Lung (tissue), 12 donors: ENCODE measurements around the gene SLC17A4. TPM values are rescaled to one million over a fixed set of nuclear protein-coding genes. Genes with fewer than 3 reads are reported as not detected.

Experiments
- ATAC-seq: fragments of 200-7000 bp; cut with Tn5 transposase; one replicate; pipeline ENCODE4 v1.9.1; 2020; ENCODE audit warnings: moderate number of reproducible peaks; ENCODE audit not compliant: insufficient read depth, low FRiP score
- DNase-seq, 3 donors: peaks; one replicate each; pipeline ENCODE4 v3.0.0-alpha.2; 2013 to 2017
- H3K27ac ChIP-seq, 2 donors: one replicate each; pipeline ENCODE4 v1.5.1; 2013; ENCODE audit warnings: mild to moderate bottlenecking in 2 of 2, moderate library complexity in 2 of 2, control low read depth in 1 of 2, inconsistent platforms in 1 of 2, low read depth in 1 of 2, low read length in 1 of 2
- H3K27me3 ChIP-seq, 3 donors: one replicate each; pipeline ENCODE4 v1.5.1; 2013; ENCODE audit warnings: low read length in 2 of 3; ENCODE audit not compliant: control insufficient read depth in 3 of 3, insufficient read depth in 3 of 3
- H3K36me3 ChIP-seq, 4 donors: one replicate each; pipeline ENCODE4 v1.5.1; 2013; ENCODE audit warnings: low read length in 4 of 4, mild to moderate bottlenecking in 1 of 4, moderate library complexity in 1 of 4; ENCODE audit not compliant: control insufficient read depth in 4 of 4, insufficient read depth in 4 of 4
- H3K4me1 ChIP-seq, 5 donors: one replicate each; pipeline ENCODE4 v1.5.1; 2013; ENCODE audit warnings: low read length in 5 of 5, mild to moderate bottlenecking in 2 of 5, moderate library complexity in 1 of 5; ENCODE audit not compliant: control insufficient read depth in 5 of 5, insufficient read depth in 5 of 5
- H3K4me3 ChIP-seq: one replicate; pipeline ENCODE4 v1.5.1; 2013; ENCODE audit warnings: mild to moderate bottlenecking, control low read depth, moderate library complexity
- H3K9ac ChIP-seq, 2 donors: one replicate each; pipeline ENCODE4 v1.5.1; 2013; ENCODE audit warnings: low read length in 2 of 2, control low read depth in 1 of 2; ENCODE audit not compliant: insufficient read depth in 1 of 2
- H3K9me3 ChIP-seq, 4 donors: one replicate each; pipeline ENCODE4 v1.5.1; 2013; ENCODE audit warnings: low read length in 3 of 4, mild to moderate bottlenecking in 1 of 4, moderate library complexity in 1 of 4; ENCODE audit not compliant: control insufficient read depth in 4 of 4, insufficient read depth in 3 of 4
- WGBS, 2 donors: extraction: QIAGEN DNeasy Blood & Tissue Kit; methylation state at CpG; one replicate each; pipeline ENCODE4 v1.1.7; 2013; 5-methylcytosine and 5-hydroxymethylcytosine counted together
- polyA plus RNA-seq, 2 donors: library from polyadenylated mRNA; stranded (reverse); fragments of 200-250 nt; gene quantifications; one replicate each; pipeline ENCODE4 v1.2.1, GENCODE V29; 2013
- total RNA-seq, 2 donors: library from RNA; depleted of rRNA in 1 of 2; stranded (reverse); fragments of >200 nt in 1 of 2; gene quantifications; one replicate each; pipeline ENCODE4 v1.2.1, GENCODE V29; 2014 to 2021
- TF ChIP-seq, protein P1 (sequence below): IDR thresholded peaks from 2 replicates; pipeline ENCODE4 v1.5.1; 2012; ENCODE audit warnings: mild to moderate bottlenecking; ENCODE audit errors: control extremely low read depth, extremely low read depth
- donor health status: control.
- donor health status: control.
- donor health status: Bipolar disorder and iron deficiency.
- donor health status: healthy.
- donor health status: DM: yes; HTN: yes; CAD: no.

SLC17A4 gene
- total and polyA plus RNA-seq, 4 donors: not detected

DNA sequence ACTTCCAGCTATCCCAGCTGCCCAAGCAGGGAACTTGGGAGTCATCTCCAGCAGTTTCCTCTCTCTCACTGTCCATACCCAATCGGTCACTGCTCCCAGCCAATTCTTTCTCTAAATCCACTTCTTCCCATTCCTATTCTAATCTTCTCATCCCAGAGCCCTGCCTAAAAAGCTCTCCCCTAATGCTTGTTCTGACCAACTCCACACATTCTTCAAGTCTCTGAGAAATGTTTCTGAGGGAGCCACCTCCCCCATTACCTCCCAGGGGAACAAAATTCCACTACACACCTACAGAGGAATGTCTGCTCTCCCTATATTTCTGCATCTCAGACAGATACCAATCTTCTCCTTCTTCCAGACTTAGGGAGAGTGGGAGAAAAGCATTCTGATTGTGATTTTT, 14.0 kb downstream of the SLC17A4 start:
- 82 to 84% methylated on average over 1 of the region's 1 CpG for WGBS, 2 donors
- TF ChIP-seq, protein P1, sequence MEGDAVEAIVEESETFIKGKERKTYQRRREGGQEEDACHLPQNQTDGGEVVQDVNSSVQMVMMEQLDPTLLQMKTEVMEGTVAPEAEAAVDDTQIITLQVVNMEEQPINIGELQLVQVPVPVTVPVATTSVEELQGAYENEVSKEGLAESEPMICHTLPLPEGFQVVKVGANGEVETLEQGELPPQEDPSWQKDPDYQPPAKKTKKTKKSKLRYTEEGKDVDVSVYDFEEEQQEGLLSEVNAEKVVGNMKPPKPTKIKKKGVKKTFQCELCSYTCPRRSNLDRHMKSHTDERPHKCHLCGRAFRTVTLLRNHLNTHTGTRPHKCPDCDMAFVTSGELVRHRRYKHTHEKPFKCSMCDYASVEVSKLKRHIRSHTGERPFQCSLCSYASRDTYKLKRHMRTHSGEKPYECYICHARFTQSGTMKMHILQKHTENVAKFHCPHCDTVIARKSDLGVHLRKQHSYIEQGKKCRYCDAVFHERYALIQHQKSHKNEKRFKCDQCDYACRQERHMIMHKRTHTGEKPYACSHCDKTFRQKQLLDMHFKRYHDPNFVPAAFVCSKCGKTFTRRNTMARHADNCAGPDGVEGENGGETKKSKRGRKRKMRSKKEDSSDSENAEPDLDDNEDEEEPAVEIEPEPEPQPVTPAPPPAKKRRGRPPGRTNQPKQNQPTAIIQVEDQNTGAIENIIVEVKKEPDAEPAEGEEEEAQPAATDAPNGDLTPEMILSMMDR: no peak
- ATAC-seq: no peak

DNA sequence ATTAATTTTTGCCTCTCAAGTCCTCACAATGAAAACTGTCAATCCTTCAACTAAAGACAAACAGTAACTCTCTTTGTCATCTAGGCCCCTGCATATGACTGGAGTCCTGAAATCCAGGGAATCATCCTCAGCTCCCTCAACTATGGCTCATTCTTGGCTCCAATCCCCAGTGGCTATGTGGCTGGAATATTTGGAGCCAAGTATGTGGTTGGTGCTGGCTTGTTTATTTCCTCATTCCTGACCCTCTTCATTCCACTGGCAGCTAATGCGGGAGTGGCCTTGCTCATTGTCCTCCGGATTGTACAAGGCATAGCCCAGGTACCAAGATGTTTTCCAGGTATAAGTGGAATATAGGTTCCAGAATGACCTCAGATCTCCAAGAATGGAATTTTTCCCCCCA, 15.4 kb downstream of the SLC17A4 start:
- Histone ChIP-seq H3K9ac (no peak overlapping the region), H3K9me3 (no peaks in the 10 kb centered on the region), H3K4me3 (no peak overlapping the region), H3K27ac (no peak overlapping the region), H3K4me1 (no peaks in the 10 kb centered on the region), H3K36me3 (no peaks in the 10 kb centered on the region), H3K27me3 (no peaks in the 10 kb centered on the region)
- 63 to 79% methylated on average over 2 of the region's 2 CpGs for WGBS, 2 donors
- ATAC-seq (no peak), DNase-seq (no peak)
- TF ChIP-seq, protein P1: no peak

More for the DNA sequence above, 14.0 kb downstream of the SLC17A4 start:
- no peak for DNase-seq
- Histone ChIP-seq H3K27ac (no peak overlapping the region), H3K4me3 (no peak overlapping the region), H3K9me3 (no peaks in the 10 kb centered on the region), H3K27me3 (no peaks in the 10 kb centered on the region), H3K9ac (no peak overlapping the region), H3K36me3 (no peaks in the 10 kb centered on the region), H3K4me1 (no peaks in the 10 kb centered on the region)

DNA sequence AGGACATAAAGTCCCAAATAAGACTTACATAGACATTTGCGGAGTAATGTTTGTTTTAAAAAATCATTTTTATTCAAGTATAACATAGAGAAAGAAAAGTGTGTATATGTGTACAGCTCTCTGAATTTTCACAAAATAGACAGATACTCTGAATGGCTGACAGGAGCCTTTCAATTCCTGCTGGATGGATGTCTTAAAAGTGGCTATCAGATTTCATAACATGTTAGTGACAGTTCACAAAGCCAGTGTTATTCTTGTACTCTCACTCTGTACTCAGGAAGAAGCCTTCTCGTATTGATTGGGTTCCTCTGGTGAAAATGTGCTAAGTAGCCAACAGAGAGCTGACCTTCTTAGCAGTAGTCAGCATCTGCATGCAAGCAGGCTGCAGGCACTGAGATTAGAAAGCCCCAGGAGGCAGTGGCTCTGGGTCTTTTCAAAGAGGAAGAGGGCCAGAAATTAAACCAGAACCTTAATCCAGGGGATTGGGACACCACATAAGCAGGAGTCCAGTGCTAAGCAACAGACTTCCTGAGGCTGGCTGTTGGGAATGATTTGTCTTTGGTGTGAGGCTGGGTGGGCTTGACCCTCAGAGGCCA, 19.7 kb downstream of the SLC17A4 start:
- no peak overlapping the region for H3K9ac ChIP-seq
- ATAC-seq (no peak), DNase-seq (no peak)
- no peaks in the 10 kb centered on the region for H3K27me3 ChIP-seq
- 68 to 73% methylated on average over 2 of the region's 2 CpGs for WGBS, 2 donors
- no peak overlapping the region for H3K27ac ChIP-seq
- H3K4me3 ChIP-seq: no peak overlapping the region
- H3K36me3 ChIP-seq: no peaks in the 10 kb centered on the region
- H3K4me1 ChIP-seq: no peaks in the 10 kb centered on the region
- TF ChIP-seq, protein P1: no peak
- H3K9me3 ChIP-seq: no peaks in the 10 kb centered on the region

DNA sequence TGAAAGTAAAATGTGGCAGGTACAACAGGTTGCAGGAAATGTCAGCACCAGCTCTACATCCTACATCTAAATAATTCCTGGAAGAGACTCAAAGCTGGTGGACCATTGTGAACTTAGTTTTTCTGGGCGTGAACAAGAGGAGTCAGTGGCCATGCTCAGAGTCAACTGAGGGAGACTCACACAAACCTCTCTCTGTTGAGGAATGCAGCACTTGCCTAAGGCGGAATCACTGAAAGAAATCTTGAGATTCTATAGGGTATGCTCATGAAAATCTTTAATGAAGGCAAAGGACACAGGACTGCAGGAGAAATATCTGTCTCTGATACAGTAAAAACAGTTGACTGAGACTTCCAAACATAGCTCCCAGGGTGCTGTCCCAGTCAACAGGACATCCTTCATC, 22.5 kb downstream of the SLC17A4 start:
- H3K9ac ChIP-seq: no peak overlapping the region
- 62 to 71% methylated on average over 2 of the region's 2 CpGs for WGBS, 2 donors
- TF ChIP-seq, protein P1: no peak
- no peaks in the 10 kb centered on the region for H3K36me3 ChIP-seq
- H3K4me3 ChIP-seq: no peak overlapping the region
- no peaks in the 10 kb centered on the region for H3K27me3 ChIP-seq
- DNase-seq (no peak), ATAC-seq (no peak)
- H3K9me3 ChIP-seq: no peaks in the 10 kb centered on the region
- no peaks in the 10 kb centered on the region for H3K4me1 ChIP-seq
- no peak overlapping the region for H3K27ac ChIP-seq
